HG02981 (cell line): ENCODE results near the gene UNC93B1.
"Not testable (repeated sequence)": the region's sequence is repeated elsewhere in the genome, so short reads cannot be mapped to it uniquely, and the experiment has no call there.

Experiments used
- ATAC-seq: cut with Tn5 transposase; IDR thresholded peaks from one replicate; pipeline ENCODE4 v1.9.1; 2021; ENCODE audit warnings: mild to moderate bottlenecking, moderate library complexity; ENCODE audit not compliant: unreplicated experiment

Gene UNC93B1

DNA sequence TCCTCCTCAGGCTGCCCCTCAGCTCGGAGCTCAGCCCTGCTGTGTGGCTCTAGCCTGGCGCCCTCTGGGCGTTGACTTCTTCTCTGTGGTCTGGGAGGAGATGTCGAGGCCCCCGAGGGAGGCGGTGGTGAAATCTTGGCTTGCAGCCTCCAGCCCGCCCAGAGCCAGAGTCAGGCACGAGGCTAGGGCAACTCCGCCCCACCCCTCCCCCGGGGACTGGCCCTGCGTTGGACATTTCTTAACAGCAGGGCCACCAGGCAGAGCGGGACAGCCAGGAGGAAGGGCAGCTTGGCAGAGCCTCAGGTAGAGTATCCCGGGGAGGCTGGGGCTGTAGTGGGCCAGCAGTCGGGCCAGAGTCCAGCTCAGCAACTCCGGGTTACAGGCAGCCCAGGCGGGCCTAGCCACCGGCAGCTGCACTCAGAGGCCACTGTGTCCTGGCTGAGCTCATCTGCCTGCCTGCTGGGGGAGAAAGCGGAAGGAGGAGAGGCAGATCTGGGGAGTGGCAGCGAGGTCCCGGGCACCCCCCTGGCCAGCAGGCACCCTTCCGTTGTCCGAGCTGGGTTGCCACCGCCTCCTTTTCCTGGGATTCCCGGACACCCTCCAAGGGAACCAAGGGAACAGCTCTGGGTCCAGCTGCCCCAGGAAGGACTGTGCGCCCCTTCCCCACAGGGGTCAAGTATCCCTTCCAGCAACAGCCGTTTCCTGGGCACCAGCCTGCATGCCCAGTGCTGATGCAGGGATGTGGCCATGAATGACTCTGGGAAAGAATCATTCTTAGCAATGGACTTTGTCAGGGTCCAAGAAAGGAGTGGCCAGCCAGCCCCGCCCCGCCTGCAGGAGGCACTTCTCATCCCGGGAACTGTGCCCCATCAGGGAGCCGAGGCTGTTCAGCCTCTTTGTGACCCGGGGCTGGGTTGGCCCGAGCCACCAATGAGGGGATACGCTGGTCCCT lies 6.5 kb upstream of the UNC93B1 start, which contains the start of gene ALDH3B1:
TSS of gene ALDH3B1 (plus strand) at position 238 of the 952 bp plus-strand sequence. CDS start 4,971 bp downstream, outside the sequence.
- ATAC-seq: no peak

DNA sequence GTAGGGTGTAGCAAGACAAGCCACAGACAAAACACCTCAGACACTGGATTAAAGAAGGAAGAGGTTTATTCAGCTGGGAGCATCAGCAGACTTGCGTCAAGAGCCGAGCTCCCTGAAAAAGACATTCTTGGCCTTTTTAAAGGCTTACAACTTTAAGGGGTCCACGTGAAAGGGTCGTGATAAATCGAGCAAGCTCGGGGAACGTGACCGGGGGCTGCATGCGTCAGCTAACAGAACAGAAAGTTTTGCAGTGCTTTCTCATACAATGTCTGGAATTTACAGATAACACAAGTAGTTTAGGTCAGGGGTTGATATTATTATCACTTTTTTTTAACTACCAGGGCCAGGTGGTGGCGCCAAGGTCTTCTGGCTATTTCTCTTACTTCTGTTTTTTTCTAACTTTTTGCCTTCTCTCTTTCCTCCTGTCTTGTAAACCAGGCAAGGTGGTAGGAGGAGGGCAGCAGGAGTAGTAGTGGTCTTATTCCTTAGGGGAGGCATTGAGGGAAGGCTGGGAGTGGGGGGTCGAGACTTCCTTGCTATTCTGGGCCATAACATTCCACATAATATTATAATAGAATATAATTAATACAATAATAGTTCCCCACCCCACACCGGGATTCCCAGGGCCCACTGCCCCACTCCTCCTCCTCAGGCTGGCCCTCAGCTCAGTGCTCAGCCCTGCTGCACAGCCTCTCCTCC lies 5.6 kb upstream of the UNC93B1 start:
- ATAC-seq: no peak

DNA sequence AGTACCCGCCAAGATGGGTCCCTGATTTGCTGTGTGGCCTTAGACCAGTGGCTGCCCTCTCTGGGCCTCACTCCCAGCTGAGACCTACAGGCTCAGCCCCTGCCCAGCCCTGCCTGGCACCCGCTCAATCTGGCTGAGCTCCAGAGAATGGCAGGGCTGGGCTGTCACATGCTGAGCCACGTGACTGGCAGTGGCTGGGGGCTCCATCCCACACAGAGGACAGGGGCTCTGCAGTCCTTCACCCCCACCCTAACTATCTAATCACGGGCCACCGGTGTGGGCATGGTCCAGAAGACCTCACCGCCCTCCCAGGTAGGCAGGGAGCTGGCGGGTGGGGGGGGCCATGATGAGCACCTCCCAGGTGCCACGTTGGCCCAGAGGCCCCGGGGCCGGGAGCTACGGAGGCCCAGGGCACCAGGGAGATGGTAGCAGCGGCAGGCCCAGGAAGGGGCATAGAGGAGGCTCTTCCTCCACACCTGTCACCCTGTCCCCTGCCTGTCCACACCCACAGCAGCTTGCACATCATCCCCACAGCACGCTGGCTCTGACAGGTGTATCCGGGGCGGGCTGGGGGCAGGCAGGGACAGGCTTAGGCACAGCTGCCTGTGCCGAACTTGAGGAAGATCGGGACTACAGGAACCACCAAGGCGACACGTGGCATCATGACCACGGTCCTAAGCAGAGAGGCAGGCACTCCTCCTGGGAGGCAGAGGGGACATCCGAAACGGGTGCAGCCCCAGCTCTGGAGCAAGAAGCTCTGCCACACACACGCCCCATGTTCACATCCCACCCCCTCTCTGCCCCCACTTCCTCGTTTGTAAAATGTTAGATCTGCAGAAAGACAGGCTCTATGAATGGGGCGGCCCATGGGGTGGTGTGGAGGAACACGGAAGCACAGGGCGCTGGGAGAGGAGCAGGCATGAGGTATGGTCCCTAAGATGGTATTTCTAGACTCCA lies 4.8 kb upstream of the UNC93B1 start:
- no peak for ATAC-seq

DNA sequence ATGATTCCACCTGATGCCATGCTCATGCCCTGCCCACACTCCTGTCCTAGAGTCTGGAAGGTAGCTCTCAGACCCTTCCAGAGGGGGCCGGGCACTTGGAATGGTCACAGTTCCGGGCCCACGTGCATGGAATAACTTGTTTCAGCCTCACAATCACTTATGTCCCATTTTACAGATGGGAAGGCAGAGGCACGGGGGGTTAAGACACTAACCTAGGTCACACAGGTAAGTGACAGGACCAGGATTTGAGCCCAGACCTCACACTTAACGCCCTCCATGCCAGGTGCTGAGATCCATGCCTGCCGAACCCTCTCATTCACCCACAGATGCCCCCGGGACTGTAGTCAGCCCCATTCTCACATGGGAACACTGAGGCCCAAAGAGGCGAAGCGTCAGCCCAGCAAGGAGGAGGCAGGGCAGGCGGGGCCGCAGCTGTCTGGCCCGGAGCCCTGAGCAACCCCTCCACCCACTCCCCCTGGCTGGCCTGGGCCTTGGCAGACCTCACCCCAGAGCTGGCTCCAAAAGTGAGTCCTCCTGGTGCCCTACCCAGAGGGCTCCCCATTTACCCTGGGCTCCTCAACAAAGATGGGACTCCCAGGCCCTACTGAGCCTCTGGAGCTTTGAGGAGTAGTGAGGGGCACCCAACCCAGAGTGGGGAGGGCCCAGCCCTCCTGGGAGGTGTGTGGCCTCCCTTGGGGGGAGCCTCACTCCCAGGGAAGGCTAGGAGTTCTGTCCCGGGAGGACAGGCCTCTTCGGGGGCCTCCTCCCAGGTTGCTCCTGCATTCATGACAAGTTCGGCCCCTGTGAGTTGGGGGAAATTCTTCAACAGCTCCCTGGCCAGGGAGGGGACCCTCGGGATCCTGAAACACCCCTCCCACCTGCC lies 3.8 kb upstream of the UNC93B1 start:
- ATAC-seq: no peak

DNA sequence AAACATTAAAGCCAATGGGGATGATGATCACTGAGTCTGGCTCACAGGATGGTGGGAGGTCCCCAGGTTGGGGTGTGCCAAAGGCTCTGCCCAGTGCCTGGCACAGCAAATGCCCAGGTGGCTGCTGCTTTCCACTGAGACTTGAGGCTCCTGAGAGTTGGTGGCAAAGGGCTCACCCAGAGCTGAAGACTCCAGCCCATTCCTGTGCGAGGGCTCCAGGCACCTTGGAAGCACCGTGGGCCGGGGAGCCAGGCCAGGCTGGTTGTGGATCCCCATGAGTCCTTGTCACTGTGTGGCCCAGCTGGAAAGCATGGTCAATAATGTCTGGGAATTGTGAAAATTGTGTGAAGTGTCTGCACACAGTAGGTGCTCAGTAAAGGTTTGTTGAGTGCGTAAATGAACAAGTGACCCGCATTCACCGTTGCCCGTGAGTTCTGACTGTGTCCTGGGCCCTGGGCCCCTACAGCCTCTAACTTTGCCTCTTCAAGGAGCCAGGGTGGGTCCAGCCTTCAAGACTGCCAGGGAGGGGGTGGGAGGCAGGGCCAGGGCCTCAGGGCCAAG lies 2.8 kb upstream of the UNC93B1 start:
- ATAC-seq: no peak

DNA sequence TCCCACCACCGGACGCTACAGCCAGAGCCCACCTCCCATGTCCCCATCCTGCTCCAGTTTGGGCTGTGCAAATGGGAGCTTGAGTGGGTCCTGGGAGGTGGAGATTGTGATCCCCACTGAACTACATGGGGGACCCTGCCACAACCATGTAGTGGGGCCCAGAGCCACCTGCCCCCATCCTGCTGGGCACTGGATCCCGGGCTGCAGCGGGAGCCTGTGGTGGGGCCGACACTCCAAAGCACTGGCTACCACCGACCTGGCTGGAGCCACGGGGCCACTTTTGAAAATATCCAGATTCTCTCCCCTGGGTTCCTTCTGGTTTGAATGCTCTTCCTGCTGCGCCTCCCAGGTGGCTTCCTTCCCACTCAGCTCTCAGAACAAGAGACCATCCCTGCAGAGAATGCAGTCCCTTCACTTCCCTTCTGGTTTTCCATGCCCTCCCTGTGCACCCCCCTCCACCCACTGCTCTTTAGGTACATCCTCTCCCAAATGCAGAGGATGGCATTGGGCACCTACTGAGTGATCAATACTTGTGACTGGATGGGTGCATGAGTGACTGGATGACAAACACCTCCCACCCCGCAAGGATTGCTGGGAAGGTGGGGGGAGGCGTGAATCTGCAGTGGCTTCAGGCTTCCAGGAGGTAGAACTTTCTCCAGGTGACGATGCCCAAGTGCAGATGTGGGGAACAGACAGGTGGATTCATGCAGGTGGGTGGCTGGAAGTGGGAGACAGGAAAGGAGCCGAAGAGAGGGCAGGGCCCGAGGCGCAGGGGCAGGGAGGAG lies 846 bp upstream of the UNC93B1 start:
- no peak for ATAC-seq

DNA sequence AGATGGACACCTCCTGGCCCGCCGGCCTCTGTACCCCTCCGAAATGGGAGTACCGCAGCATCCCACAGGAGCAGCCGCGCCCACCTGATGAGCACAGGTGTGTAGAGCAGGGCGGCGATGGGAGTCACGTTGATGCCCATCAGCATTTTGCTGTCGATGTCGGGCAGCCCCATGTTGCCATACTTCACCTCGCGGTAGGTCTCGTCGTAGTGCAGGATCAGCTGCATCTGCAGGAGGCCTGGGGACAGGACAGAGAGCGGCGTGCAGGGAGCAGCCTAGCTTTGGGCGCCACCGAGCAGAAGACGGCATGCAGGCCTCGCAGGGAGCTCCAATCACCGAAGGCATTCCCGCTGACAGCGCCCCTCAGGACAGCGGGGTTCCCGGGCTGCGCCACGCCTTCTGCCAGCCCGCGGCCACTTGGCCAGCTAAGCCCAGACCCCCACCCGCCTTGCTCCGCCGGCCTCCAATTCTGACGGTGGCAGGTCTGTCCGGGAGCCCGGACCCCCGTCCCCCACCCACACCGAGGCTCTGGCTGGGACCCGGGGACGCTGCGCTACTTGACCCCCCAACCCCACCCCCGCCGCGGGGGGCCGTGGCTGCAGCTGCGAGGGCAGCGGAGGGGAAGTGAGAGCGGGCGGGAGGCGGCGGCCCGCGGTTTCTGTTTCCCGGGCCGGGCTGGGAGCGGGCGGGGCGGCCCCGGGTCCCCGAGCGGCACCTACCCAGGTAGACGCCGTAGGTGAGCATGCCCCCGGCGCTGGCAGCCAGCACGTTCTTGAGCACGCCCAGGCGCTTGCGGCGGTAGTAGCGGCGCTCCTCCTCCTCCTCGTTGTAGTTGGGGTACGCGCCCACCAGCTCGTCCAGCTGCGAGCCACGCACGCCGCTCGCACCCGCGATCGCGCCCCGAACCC lies 705 bp downstream of the UNC93B1 start:
- peak; percentile 30 for ATAC-seq

DNA sequence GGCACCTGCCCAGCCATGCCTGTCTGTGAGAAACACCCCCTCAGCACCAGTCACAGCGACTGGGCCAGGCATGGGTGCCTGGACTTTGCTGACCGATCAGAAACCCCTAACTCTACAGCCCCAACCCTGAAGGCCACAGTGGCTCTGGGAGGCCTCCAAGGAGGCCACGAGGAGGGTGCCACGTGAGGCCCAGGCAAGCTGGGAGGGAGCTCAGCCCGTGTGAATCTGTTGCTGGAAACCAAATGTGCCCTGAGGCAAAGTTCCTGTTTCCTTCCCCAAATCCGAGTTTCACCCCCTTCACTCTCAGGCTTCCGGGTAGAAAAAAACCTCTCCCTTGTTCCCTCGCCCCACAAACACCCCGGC lies 1.3 kb downstream of the UNC93B1 start:
- peak; percentile 14 for ATAC-seq

DNA sequence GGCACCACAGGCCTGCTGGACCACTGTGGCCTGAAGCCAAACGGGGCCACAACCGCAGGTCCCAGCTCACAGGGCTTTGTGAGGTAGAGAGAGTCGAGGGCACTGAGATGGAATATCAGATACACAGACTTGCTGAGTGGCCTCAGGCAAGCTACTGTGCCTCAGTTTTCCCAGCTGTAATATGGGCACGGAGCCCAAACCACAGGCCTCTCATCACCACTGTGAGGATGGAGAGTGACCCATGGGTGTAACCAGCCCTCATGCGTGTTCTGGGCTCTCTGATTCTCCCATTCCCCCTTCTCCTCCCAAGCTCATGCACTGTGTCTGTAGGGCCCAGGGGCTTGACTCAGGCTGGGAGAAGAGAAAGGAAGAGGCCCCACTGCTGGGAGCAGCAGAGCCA lies 4.2 kb downstream of the UNC93B1 start:
- ATAC-seq: no peak

DNA sequence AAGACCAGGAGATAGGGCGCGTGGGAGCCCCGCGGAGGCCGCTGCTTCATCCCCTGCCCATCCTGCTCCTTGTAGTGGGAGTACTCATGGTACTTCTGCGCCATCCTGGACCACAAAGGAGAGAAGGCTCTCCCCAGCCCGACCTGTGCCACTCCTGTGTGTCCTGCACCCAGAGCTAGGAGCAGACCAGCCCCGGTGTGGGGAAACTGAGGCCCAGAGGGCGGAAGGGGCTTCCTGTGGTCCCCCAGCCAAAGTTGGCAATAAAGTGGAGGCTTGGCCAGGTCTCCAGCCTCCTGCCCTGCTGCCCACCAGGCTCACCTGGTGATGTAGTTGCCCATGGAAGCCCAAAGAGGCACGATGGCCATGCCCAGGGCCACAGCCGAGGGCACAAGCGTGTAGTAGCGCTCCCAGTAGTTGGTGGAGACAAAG lies 4.7 kb downstream of the UNC93B1 start:
- ATAC-seq: no peak

DNA sequence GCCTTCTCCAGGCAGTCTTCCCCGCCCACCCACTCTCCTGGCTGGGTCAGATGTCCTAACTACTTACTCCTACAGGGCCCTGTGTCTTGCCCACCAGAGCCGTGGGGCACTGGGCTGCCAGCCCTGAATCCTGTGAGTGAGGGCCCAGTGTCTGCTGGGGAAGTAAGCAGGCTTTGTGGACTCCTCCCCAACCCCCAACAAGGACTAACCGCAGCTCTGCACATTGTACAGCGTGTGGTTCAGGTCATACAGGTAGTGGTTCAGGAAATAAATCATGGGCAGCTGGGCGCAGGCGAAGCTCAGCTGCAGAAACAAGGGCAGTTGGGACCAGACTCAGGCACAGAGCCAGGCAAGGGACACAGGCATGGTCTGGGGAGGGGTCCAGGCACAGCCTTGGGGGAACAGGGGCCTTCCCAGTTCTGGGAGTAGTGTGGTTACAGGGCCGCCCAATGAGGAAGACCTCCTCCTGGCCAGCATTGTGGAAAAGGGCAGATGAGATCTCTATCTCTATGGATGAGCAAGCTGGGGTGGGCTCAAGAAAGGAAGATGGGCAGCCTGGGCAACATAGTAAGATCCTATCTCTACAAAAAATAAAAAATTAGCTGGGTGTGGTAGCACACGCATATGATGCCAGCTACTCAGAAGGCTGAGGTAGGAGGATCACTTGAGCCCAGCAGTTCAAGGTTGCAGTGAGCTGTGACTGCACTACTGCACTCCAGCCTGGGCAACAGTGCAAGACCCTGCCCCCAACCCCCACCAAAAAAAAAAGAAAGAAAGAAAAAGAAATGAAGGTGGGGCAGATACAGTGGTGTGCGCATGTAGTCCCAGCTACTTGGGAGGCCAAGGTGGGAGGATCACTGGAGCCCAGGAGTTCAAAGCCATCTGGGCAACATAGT lies 5.5 kb downstream of the UNC93B1 start:
- no peak for ATAC-seq

DNA sequence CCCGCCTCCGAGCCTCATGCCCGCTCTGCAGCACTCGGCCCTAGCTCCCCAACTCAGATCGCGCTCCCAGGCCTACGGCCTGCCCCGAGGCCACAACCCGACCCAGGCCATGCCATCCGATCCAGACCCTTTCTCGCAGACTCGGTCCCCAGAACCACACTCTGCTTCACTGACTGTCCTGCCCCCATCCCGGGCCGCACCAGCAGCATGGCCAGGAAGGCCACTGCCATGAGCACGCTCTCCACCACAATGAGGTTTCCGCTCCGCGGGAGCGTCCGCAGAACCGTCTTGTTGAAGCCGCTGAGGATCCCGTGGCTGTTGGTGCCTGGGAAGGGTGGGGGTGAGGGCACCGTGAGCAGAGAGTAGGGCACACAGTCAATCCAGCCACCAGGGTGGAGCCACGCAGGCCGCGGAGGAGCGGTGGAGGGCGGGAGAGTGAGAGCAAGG lies 6.4 kb downstream of the UNC93B1 start:
- ATAC-seq: no peak

DNA sequence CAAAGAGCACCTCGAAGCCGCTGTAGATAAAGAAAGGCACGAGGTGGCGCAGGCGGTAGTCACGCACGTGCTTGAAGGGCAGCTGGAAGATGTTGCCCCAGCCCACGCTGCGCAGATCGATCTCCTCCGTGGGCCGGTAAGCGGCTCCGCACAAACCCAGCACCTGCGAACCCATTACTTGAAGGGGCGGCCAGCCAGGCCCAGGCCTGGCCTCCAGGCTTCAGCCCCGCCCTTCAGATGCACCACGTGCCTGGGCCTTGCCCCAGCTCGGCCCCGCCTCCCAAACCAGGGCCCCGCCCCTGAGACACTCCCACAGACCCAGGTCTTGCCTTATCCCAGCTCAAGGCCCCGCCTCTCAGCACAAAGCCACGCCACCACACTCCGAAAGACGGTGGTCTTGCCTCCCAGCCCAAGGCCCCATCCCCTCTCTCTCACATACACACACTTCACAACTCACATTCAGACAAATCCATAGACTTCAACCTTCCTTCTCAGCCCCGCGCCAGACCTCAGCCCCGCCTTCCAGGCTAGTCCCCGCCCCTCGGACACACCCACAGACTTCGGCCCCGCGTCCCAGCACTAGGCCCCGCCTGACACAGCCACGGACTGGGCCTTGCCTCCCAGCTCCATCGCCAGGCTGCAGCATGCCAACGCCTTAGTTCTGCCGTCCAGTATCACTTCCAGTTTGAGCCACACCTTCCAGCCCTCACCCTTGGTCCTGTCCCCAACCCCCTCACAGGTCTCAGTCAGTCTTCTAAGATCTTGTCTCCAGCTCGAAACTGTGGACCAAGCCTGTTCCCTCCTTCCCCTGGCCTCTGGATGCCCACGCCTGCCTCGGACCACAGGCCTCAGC lies 7.0 kb downstream of the UNC93B1 start:
- ATAC-seq: no peak

DNA sequence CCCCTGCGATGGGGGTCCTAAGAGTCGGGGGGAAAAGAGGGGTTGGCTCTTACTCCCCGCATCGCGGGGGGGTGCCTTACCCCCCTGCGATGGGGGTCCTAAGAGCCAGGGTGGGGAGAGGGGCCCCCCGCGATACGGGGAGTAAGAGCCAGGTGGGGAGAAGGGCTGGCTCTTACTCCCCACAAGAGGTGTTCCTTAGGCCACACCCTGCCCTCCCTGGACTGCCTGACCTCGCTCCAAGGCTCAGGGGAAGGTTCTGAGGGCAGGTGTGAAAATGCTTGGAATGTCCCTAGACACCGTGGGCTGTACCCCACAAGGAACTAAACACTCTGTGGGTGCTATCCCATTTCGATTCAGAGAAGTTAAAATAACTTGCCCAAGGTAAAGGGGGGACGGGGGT lies 7.8 kb downstream of the UNC93B1 start:
- ATAC-seq: no peak

DNA sequence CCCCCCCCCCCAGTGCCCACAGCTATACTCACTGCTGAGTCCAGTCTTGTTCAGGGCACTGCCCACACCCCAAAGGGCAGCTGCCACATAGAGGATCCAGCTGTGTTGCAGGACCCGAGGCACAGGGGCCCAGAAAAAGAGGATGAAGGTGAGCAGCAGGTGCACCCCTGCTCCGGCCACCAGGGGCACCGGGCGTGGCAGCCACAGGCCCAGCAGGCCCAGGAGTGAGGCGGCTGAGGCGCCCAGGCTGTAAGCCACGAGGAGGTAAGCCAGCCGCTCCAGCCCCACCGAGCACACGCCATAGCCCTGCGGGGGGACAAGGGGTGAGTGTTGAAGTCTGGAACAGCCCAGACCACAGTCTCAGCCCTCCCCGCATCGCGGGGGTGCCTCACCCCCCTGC lies 8.3 kb downstream of the UNC93B1 start:
- not testable (repeated sequence) for ATAC-seq

DNA sequence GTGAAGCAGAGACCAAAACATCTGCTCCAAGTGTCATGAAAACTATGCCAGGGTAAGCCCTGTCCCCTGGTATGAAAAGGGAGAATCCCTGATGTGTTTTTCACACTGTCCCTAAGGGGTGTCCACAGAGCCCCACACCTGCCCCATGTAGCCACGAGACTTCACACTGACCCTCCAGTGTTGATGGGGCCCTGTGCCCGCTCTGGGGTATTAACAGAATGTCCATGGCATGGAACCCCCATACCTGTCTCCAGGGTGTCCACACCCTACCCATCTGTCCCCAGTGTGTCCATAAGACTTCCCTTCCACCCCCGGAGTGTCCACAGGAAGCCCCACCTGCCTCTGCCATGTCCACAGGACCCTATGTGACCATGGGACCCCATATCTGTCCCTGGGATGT lies 8.8 kb downstream of the UNC93B1 start:
- ATAC-seq: not testable (repeated sequence)
